HG03469 (cell line): ENCODE measurements around the gene KLHL3.

ENCODE experiments used
- ATAC-seq: cut with Tn5 transposase; IDR thresholded peaks from one replicate; pipeline ENCODE4 v1.9.1; 2021; ENCODE audit warnings: mild to moderate bottlenecking, moderate library complexity, moderate number of reproducible peaks; ENCODE audit not compliant: unreplicated experiment

Gene KLHL3

DNA sequence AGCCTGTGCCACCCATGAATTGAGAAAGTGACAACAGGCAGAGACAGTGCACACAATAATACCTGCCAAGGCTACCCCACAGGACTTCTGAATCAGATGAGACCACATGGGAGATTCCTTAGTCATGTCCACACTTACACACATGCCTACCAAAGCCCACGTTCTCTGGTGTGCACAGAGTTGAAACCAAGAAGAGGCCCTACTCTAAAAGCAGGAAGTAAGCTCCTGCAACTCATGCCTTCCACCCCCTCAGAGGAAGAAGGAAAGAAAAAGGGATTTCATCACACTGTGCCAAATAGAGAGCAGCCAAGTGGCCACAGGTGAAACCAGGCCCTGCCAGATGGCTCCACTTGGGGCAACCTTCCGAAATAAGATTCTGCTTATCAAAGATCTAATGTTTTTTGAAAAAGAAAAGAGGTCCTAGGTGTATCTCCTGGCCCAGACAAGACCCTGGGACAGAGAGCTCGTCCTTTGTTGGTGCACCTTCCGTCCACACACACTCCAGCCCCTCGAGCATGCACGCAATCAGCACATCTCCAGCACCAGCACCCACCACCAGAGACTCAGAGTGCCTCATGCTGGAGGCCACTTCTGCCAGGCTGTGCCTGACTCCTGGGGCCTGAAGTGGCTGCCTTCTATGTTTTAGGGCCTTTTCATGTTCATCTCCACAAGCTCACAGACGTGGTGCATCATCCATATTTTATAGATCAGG lies 122.2 kb downstream of the KLHL3 start:
- no peak for ATAC-seq

DNA sequence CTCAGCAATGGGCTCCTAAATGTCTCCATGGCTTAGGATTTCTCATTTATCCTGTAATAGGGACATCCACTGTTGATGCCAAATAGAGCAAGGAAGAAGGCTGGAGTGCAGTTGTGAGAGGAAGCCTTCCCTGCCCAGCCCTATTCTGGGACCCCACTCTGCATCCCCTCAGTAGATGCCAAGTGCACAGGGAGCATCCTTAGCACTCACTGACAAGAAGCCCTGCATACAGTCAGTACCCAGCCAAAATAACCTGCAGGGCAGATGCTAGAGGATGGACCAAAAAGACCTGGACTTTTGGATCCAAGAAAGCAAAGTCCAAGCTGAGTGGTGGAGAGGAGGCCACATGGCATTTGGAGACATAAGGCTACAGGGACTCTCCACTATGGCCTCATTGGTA lies 123.3 kb downstream of the KLHL3 start:
- no peak for ATAC-seq

DNA sequence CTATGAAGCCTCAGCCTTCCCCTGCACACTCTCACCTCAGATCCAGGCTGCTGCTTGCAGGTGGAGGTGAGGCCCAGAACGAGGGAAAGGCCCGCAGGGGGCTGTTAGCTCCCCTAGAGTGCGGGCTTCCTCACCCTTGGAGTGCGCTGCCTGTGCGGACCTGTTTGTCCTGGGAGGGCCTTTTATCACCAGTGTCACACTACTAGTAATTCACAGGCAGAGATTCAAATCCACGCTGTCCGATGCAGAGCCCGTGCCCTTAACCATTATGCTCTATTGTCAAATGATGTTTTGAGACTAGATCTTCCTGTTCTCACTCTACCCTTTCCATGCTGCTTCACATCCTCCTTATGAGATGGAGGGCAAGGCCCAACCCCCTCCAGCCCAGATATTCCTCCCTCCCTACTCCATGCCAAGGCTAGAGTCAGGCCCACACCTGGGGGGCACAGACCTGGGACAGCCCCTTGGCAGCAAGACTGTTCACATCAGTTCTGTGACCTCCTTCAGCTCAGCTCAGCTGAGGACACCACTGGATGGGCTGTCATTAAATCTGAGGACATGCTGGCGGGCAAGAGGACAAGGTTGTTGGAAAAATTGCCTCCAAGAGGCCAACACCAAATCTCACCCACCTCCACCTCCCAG lies 124.0 kb downstream of the KLHL3 start:
- ATAC-seq: no peak

DNA sequence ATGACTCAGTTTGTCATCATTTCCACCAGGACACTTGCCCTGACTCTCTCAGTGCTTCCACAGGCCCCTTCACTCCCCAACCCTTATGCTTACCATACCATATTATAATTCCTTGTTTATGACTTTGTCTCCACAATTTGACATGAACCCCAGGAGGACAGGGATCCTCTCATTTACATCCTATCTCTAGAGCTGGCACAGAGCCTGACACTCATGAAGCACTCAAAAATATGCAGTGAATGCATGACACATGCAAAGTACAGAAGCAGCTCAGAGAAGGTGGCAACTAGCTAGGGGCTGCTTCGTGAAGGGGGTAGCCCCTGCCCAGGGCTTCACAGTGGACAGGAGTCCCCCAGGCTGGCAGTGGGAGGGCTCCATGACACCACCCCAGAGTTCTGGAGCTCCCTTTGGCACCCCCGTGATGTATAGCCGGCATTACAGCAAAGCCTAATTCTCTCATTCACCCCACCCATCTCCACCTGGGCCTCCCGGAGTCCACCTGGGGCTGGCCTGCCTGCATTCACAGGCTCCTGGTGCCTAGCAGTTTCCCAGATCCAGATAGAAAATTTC lies 124.8 kb downstream of the KLHL3 start:
- no peak for ATAC-seq

DNA sequence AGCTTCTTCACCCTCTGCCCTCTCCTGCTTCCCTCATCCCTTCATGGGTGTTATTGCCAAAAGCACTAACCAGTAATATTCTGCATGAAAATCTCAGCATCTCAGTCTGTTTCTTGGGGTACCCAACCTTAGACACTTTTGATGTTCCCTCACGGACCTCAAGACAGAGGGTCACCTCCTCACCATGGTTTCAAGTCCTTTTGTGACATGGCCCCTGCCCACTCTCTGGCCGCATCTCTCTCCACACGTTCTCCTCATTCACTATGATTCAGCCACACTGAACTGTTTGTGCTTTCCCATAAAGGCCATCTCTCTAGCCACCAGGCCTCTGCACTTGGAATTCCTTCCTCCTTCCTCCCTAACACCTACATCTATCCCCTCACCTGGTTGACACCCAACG lies 125.3 kb downstream of the KLHL3 start:
- no peak for ATAC-seq

DNA sequence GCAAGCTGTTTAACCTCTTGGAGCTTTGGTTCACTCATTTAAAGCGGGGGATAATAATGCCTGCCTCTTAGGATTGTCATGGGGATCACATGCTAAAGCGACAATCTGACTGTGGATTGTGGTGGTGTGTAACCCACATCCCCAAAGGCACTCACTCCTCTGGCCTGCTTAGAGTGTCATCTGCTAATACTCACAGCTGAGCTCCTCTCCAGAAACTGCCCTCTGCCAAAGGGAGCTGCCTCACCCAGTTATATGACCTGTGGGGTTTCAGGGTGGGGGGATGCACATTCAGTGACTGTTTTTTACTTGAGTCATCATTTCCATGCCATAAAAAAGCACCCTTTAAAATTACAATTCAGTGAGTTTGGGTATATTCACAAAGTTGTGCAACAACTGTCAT lies 126.8 kb downstream of the KLHL3 start:
- ATAC-seq: no peak

DNA sequence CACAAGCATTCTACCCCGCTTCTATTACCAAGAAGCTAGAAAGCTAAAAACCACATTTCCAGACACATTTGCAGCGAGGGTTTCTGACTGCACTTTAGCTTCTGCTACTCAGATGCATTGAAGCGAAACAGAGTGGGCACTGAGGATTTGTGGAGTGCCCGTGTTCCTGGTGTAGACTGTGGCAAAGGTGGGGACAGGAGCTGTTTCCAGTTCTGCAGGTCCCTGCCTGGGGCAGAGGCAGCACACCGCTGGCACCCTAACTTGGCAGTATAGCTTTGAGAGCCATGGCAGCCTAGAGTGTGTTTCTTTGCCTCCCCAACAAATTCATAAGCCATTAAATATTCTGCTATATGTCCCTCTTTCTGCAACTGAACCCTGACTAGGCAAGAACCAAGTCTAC lies 128.1 kb downstream of the KLHL3 start:
- ATAC-seq: no peak

DNA sequence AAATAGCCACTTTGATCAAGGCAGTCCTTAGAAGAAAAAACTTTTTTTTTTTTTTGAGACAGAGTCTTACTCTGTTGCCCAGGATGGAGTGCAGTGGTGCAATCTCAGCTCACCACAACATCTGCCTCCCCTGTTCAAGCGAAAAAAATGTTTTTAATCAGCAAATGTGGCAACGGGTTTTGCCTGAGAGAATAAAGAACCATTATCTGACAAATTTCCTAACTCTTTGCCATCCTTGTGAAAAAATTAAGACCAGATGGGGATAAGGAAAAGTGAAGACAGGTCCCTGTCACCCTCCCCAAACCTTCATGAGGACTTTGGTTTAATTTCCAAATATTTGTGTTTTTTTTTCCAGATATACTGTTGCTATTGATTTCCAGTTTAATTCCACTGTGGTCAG lies 129.5 kb downstream of the KLHL3 start:
- ATAC-seq: no peak

DNA sequence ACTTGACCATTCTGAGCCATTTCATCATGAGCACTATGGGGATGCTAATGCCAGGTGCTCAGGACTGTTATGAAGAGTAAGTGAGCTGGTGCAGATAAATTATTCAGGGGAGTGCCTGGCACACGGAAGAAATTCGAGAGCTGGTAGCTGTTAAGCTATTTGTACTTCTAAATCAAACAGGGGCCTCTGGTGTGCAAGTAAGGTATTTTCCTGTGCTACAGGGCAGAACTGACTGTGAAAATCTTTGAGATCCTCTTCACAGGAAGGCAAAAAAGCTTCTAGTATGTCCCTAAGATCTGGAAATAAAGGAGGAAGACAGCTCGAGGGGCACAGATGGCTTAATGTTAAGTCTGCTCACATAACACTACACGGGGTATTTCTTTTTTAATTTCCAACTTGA lies 130.5 kb downstream of the KLHL3 start:
- no peak for ATAC-seq

DNA sequence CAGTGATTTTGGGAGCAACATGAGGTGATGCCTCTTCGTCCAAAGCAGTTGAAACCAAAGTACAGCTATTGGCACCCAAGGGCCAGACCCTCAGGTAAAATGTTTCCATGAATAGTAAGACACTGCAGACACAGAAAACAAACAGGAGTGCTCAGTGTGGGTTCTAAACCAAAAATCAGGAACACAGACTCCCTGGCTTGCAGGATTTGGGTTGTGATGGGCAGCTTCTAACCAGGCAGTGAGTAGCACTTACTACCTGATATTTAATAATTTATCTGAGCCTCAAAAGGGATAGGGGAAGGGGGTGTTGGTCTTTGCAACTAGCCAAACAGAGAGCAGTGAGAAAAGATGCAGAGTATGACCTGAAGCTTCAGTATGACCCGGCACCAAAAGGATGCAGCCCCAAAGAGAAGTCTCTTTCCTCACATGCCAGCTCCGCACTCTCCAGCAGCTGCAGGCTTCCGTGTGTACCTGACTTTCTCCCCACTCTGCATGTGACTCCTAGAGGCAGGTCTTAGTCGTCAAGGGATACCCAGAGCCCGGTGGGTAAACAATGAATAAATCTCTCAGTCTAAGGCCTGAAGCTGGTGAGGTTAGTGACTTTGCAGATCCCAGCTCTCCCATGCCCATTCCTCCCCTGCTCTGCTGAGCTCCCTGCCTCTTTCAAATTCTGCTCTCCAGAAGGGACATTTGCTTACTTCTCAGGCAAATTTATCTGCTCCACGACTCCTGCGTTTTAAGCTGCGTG lies 131.4 kb downstream of the KLHL3 start:
- ATAC-seq: no peak

DNA sequence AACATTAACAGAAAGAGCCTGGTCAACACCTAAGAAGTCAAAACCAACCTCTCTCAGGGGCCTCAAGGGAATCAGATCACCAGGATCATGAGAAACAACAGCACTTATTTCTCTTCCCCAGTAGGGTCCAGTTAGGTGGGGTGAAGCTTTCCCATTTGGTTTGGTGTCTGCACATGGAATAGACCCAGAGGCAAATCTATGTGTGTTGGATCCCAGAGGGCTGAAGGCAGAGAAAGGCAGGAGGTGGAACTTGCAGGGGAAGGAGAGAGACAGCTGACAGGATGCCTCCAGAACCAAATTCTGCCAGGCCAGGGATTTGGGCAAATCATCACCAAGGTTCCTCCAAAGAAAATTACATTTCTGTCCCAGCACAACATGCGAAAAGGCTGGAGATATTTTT lies 132.0 kb downstream of the KLHL3 start:
- ATAC-seq: no peak

DNA sequence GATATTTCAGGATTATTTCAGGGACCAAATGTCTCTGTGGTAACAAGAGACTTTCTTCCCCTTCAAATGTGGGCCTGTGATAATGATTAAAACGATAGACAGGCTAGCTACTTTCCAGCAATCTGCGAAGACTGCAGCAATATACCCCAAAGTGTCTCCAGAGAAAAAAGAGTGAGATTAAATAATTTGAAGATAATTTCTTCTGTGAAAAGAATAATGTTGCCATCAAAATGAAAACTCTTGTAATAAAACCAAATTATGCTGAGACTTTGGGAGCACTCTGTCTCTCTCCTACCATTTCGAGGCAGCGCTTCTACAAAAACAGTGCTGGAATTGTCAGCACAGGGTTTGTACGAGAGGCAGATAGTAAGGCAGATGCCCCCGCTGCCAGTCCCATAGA lies 132.5 kb downstream of the KLHL3 start:
- no peak for ATAC-seq

DNA sequence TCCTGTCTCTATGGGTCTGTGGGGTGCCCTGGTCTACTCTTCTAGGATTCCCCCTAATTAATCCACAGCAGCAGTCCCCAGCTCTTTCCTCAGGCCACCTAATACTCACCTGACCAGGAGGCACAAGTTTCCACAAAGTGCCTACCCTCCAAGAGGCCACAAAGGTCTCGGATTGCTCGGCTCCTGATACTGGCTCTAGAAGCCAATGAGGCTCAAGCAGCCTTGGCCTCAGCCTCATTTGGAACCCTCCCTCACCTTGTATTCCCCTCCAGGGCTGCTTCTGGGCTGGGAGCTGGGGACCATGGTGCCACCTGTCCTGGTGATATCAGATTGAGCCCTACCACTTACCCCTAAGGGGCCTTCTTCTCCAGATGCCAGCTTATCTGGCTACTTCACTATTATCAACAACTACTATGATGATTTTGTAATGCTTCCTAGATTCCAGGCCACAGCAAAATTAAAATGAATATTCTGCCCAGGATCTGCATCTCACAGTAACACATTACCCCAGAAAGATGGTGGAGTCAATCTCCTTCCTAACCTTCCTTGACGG lies 133.1 kb downstream of the KLHL3 start:
- ATAC-seq: no peak

DNA sequence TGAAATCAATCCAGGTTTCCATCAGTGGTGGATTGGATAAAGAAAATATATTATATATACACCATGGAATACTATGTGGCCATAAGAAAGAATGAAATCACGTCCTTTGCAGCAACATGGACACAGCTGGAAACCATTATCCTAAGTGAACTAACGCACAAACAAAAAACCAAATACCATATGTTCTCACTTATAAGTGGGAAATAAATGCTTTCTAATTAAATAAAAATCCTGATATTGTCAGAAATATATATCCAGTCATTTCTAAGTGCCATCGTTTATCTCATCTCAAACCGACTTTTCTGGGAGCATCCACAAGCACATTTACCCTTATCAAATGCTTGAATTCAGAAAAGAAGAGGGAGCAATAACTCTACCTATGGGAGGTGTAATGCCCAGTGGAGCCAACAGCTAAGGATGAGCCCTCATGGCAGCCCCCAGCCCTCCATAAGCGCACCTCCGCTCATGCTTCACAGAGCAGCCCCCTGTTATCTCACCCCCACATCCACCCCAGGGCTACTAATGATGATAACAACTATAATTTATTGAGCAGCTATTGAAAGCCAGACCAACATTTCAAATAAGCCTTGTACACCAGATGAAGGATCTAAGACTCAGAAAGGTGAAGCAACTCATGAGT lies 135.0 kb downstream of the KLHL3 start:
- ATAC-seq: no peak

DNA sequence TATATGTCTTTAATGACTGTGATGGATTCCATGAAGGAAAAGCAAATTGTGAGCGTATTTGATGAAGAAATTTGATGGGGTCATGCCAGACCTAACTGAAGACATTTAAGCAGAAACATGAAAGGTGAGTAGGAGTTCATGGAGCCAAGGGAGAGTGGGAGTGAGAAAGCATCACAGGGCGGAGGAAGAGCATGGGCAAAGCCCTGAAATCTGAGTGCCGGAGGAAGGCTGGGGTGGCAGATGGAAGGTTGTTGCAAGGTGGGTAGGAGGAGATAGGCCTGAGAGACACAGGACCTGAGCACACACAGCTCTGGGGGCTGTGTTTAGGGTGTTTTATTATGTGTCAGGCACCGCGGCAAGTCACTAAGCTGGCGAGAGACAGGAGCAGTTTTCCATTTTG lies 136.4 kb downstream of the KLHL3 start:
- ATAC-seq: no peak

DNA sequence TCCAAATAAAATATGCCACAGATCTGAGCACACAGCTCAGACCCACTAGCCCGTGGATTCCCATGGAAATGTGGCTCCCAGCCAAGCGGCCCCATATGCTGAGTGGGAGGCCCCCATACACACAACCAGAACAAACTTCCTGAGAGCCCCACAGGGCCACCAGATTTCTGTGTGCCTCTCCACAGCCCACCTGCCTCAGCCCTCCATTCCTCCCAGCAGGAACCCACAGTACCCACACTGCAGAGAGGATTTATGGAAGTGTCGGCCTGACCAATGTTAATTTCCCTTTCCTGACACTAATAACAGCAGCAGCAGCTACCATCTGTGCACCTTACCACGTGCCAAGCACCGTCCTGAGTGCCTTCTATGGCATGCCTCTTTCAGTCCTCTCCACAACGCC lies 137.5 kb downstream of the KLHL3 start:
- no peak for ATAC-seq

DNA sequence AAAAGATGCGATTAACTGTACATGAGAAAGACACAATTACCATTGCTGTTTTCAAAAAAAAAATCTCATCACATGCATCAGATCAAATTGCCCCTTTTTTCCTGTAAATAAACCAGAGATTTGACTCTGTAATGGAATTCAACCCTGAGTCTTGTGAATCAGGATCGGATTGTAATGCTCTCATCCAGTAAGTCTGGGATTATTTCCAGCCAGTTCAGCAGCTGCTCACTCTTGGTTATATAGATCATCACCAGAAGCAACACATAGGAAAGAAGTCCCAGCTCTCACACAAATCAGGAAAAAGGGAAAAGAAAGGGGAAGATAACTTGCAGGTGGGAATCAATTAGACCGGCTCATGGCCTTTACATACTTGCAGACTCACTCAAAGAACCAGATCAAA lies 138.9 kb downstream of the KLHL3 start:
- ATAC-seq: no peak

DNA sequence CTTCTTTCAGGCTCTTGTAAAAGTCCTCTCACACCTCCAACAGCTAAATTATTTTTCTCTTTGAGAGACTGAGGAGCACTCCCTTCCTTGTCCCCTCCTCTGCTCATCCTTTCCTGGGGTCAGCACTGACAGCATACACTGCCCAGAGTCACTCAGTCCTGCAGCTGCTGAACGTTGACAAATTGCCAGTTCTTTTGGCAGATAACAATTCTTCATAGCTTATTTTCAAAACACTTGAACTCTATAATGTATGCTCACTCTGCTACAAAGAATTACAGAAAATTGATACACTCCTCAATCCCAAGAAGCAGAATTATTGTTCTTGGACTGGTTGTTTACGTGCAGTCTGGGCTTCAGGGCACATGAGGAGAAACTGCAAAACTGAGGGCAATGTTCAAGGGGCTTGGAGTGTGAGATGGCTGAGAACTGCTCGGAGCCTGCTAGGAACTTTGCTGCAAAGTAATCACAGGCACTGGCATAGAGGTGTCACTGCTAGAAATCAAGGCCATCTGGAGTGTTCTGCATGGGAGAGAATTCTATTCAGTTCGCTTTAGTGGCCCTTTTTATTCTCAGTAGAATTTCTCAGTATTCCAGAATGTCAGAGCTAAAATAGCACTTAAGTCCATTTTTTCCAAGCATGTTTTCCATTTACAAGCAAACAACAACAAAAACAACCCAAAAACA lies 140.4 kb downstream of the KLHL3 start:
- no peak for ATAC-seq

DNA sequence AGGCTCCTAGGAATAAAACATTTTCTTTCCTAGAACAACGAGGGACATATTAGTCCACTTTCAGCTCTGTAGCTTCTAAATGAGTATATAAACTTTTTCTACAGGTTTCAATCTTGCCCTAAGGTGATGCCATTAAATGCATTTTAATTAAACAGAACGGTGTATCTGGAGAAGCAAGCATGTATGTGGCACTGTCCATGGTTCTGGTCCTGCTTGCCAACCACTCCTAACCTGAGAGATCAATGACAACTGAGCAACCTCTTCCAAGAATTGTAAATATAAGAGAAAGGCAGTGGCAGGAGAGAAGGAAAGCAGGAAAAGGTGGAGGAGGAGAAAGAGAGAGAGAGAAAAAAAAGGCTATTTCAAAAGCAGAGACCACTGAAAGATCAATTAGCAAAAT lies 141.2 kb downstream of the KLHL3 start:
- ATAC-seq: no peak

DNA sequence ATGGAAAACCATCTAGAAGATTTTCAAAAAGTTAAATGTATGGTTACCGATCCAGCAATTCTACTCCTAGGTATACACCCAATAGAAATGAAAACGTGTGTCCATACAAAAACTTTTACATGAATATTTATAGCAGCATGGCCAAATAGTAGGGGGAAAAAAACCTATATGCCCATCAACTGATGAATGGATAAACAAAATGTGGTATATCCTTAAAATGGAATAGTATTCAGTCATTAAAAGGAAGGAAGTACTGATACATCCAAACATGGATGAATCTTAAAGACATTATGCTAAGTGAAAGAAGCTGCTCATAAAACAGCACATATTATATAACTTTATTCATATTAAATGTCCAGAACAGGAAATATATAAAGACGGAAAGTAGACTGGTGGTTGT lies 143.6 kb downstream of the KLHL3 start:
- no peak for ATAC-seq

DNA sequence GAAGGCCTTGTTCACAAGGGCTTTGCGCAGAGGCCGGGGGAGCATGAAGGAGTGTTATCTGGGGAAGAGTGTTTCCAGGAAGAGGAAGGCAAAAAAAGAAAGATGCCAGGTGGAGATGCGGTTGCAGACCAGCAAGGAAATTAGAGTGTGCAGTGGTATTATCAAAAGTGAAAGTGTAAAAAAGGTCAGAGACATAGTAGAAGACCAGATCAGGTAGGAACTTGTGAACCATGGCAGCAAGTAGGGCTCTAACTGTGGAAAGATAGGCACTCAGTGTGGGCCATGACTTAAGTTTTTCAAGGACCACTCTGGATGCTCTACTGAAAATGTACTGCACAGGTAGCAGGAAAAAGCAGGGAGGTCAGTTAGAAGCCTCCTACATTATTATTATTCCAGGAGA lies 146.7 kb downstream of the KLHL3 start:
- ATAC-seq: no peak
